CD14-positive monocyte (primary cell): ENCODE data around the gene FAM171A1. TPM values are rescaled to one million over a fixed set of nuclear protein-coding genes. Genes with fewer than 3 reads are reported as not detected.

Experiments used
- DNase-seq, 3 donors: peaks; one replicate each; pipeline ENCODE4 v3.0.0-alpha.2; 2011 to 2022
- H2AFZ ChIP-seq: 2 replicates; pipeline ENCODE4 v1.6.0; 2012; ENCODE audit warnings: mild to moderate bottlenecking, low read depth, low read length, inconsistent platforms; ENCODE audit not compliant: insufficient read depth, poor library complexity, severe bottlenecking
- H3K27ac ChIP-seq, 2 donors: 1 replicate in 1 of 2; 2 replicates in 1 of 2; pipeline ENCODE4 v1.5.1; 2012 to 2013; ENCODE audit warnings: low read length in 2 of 2, control low read depth in 1 of 2, inconsistent platforms in 1 of 2, low read depth in 1 of 2, mild to moderate bottlenecking in 1 of 2
- H3K27me3 ChIP-seq, 2 donors: one replicate each; pipeline versions ENCODE4 v1.6.0 to v1.6.1; 2011 to 2013; ENCODE audit warnings: low read length in 2 of 2; ENCODE audit not compliant: control insufficient read depth in 2 of 2, insufficient read depth in 2 of 2
- H3K36me3 ChIP-seq, 2 donors: replicated peaks in 1 of 2; 1 replicate in 1 of 2; 2 replicates in 1 of 2; pipeline versions ENCODE4 v1.5.1 to v1.6.1; 2012 to 2013; ENCODE audit warnings: low read length in 2 of 2, control low read depth in 1 of 2, inconsistent platforms in 1 of 2, mild to moderate bottlenecking in 1 of 2; ENCODE audit not compliant: insufficient read depth in 2 of 2, control insufficient read depth in 1 of 2
- H3K4me1 ChIP-seq, 2 donors: 1 replicate in 1 of 2; 2 replicates in 1 of 2; pipeline versions ENCODE4 v1.5.1 to v1.6.1; 2012 to 2013; ENCODE audit warnings: low read length in 2 of 2, control low read depth in 1 of 2, inconsistent platforms in 1 of 2, mild to moderate bottlenecking in 1 of 2, moderate library complexity in 1 of 2; ENCODE audit not compliant: insufficient read depth in 2 of 2, control insufficient read depth in 1 of 2
- H3K4me2 ChIP-seq: replicated peaks from 2 replicates; pipeline ENCODE3; 2012; ENCODE audit warnings: low read length, moderate library complexity, mild to moderate bottlenecking; ENCODE audit not compliant: poor library complexity, severe bottlenecking; ENCODE audit errors: extremely low read depth
- H3K4me3 ChIP-seq, 3 experiments: fragments of 200-600 bp in 1 of 3; sonication (generic) in 1 of 3; replicated peaks in 1 of 3; 1 replicate in 2 of 3; 2 replicates in 1 of 3; pipeline ENCODE4 v1.5.1; 2011 to 2013; ENCODE audit warnings: low read length in 3 of 3, mild to moderate bottlenecking in 3 of 3, control low read depth in 2 of 3, low read depth in 2 of 3, inconsistent platforms in 1 of 3, moderate library complexity in 1 of 3
- H3K79me2 ChIP-seq: 2 replicates; pipeline ENCODE4 v1.6.0; 2012; ENCODE audit warnings: mild to moderate bottlenecking, control low read depth, inconsistent platforms, low read length, moderate library complexity; ENCODE audit not compliant: insufficient read depth
- H3K9ac ChIP-seq: 2 replicates; pipeline ENCODE4 v1.6.0; 2017; ENCODE audit warnings: low read length, mild to moderate bottlenecking; ENCODE audit not compliant: insufficient read depth, poor library complexity, severe bottlenecking
- H3K9me3 ChIP-seq, 2 donors: replicated peaks in 1 of 2; 1 replicate in 1 of 2; 2 replicates in 1 of 2; pipeline versions ENCODE4 v1.5.1 to v1.6.1; 2012 to 2013; ENCODE audit warnings: low read length in 2 of 2, control low read depth in 1 of 2; ENCODE audit not compliant: control insufficient read depth in 1 of 2, insufficient read depth in 1 of 2
- H4K20me1 ChIP-seq: 2 replicates; pipeline ENCODE4 v1.6.0; 2012; ENCODE audit warnings: mild to moderate bottlenecking, low read length, control low read depth, moderate library complexity; ENCODE audit not compliant: insufficient read depth
- H3K27ac Mint-ChIP-seq, 7 donors: one replicate each; pipeline ENCODE4 v1.8.0; 2020; ENCODE audit warnings: mild to moderate bottlenecking in 7 of 7, mixed read lengths in 7 of 7, moderate library complexity in 6 of 7, inconsistent platforms in 2 of 7
- H3K27me3 Mint-ChIP-seq, 3 donors: one replicate each; pipeline ENCODE4 v1.8.0; 2021 to 2022; ENCODE audit warnings: low read depth in 3 of 3, mild to moderate bottlenecking in 3 of 3, mixed read lengths in 3 of 3, moderate library complexity in 3 of 3, inconsistent platforms in 1 of 3
- H3K36me3 Mint-ChIP-seq, 2 donors: one replicate each; pipeline ENCODE4 v1.8.0; 2020; ENCODE audit warnings: mixed read lengths in 2 of 2, inconsistent platforms in 1 of 2, mild to moderate bottlenecking in 1 of 2
- H3K4me1 Mint-ChIP-seq: one replicate; pipeline ENCODE4 v1.8.0; 2020; ENCODE audit warnings: mild to moderate bottlenecking, mixed read lengths
- H3K4me3 Mint-ChIP-seq, 2 donors: one replicate each; pipeline ENCODE4 v1.8.0; 2020; ENCODE audit warnings: mild to moderate bottlenecking in 2 of 2, mixed read lengths in 2 of 2, moderate library complexity in 1 of 2
- H3K9me3 Mint-ChIP-seq, 7 donors: one replicate each; pipeline ENCODE4 v1.8.0; 2020 to 2022; ENCODE audit warnings: mixed read lengths in 7 of 7, mild to moderate bottlenecking in 6 of 7, moderate library complexity in 6 of 7, inconsistent platforms in 2 of 7
- CTCF ChIP-seq: fragments of 200-600 bp; IDR thresholded peaks from one replicate; pipeline ENCODE4 v1.8.0; 2022; ENCODE audit warnings: antibody characterized with exemption, mild to moderate bottlenecking
- WGBS: methylation state at CpG from one replicate; pipeline ENCODE4 v1.1.5; 2013; ENCODE audit warnings: missing lambda C conversion rate; ENCODE audit not compliant: insufficient coverage; 5-methylcytosine and 5-hydroxymethylcytosine counted together
- intact Hi-C, 2 donors: fragments of 100-400 bp; cut with micrococcal nuclease; formaldehyde crosslinking; loops; one replicate each; pipeline versions ENCODE4 v1.15.0 to v1.15.1; 2023
- polyA plus RNA-seq, 3 donors: library from polyadenylated mRNA; depleted of rRNA in 1 of 3; unstranded in 2 of 3; stranded (reverse) in 1 of 3; fragments of 300-500 nt in 2 of 3; fragments of >200 nt in 1 of 3; fragmentation: Illumina TruSeq in 2 of 3; gene quantifications; 1 replicate in 2 of 3; 2 replicates in 1 of 3; pipeline ENCODE4 v1.2.3, GENCODE V29; 2012 to 2021

FAM171A1 gene
- polyA plus RNA-seq, 3 donors = not detected

DNA sequence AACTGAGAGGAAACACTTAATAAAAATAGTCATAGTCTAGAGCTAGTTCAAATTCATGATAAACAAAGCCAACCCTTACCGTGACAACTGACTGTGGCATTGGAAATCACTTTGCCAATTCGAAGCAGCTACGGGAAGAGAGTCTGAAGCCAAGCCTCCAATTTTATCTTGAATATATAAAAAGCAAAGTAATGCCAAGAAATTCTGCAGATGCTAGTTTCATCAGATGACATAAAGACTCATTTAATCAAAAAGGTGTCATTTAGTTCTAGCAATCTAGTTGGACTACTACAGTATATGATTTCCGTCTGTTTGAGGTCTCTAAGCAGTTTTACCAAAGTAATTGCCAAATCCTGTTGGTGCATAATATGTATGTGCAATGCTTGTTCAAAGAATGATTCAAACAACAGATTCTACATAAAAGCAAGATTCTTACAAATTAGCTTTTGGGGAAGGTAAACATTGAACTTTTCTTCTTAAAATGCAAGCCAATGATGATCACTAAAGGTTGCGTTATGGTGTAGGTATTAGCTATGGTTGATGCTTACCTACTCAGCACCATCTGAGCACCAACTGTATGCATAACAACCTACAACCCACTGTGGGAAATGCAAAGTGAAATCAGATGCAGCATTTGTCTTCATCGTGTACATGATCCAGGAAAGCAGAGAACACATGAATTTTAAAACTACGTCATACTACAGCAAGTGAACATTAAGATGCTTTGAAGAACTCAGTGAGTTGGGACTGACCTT is 2.8 kb downstream of the FAM171A1 start:
- Mint-ChIP-seq H3K36me3 (peaks cover 3% of the 10 kb centered on the region in 2 donors), H3K4me1 (peaks cover 3% of the 10 kb centered on the region), H3K27ac (no peak overlapping the region), H3K4me3 (peak overlapping the region in 1 of 2 donors; percentile 40), H3K9me3 (peaks cover 0 to 9% (median 6%) of the 10 kb centered on the region in 7 donors), H3K27me3 (peaks cover 56 to 77% (median 71%) of the 10 kb centered on the region in 3 donors)
- Histone ChIP-seq H4K20me1 (no peaks in the 10 kb centered on the region), H3K79me2 (no peaks in the 10 kb centered on the region), H3K4me3 (no peak overlapping the region), H3K27me3 (peaks cover 50 to 77% of the 10 kb centered on the region in 2 donors), H3K36me3 (no peaks in the 10 kb centered on the region), H3K9me3 (peaks cover 0 to 13% of the 10 kb centered on the region in 2 donors), H3K4me2 (no peak overlapping the region), H3K4me1 (no peaks in the 10 kb centered on the region), H3K27ac (no peak overlapping the region), H3K9ac (no peak overlapping the region), H2AFZ (no peak overlapping the region)
- intact Hi-C loops = no loop called here
- WGBS = no CpG with 5 or more reads among the region's 7 CpGs
- TF ChIP-seq CTCF = no peak
- DNase-seq = no peak

DNA sequence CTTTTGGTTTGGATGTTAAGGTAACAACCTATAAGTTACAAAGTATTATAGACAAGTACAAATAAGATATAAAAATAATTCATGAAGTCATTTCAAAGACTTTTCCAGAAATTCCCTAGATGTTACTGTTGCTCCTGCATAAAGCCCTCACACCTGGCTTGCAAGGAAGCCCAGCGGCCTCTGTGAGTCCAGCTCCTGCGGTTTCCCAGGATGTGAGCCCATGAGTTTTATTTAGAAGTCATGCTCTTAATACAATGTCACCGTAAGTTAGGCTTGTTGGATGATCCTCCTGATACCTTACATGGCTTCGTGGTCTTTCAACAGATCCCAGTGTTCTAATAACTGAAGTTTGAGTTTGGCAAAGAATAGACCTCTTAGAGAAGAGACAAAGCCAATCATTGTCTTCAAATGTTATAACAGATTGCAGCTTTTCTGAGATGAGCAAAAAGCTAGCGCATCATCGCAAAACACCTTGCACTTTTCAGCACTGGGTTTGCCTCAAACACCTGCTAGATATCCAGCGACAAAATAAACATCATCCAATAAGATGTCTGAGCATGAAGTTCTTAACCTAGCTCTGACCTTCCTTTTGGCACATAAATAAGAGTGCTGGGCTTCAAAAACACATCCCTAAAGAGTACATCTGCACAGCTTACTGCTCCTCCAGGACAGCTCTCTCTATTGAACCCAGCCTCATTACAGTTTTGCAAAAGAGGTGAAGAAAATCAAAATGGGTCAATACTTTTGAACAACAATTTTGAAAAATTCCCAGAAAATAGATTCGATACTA is 3.6 kb downstream of the FAM171A1 start:
- Histone ChIP-seq H3K27ac (no peak overlapping the region), H3K79me2 (no peaks in the 10 kb centered on the region), H3K9me3 (peaks cover 0 to 13% of the 10 kb centered on the region in 2 donors)

More for the DNA sequence above, 3.6 kb downstream of the FAM171A1 start:
- WGBS = 98% methylated on average over 4 of the region's 8 CpGs
- Histone ChIP-seq H2AFZ (no peak overlapping the region), H3K9ac (no peak overlapping the region), H4K20me1 (no peaks in the 10 kb centered on the region), H3K4me2 (no peak overlapping the region), H3K4me1 (no peaks in the 10 kb centered on the region), H3K27me3 (peaks cover 45 to 74% of the 10 kb centered on the region in 2 donors), H3K4me3 (no peak overlapping the region), H3K36me3 (no peaks in the 10 kb centered on the region)
- Mint-ChIP-seq H3K4me1 (peaks cover 3% of the 10 kb centered on the region), H3K9me3 (peaks cover 0 to 9% (median 6%) of the 10 kb centered on the region in 7 donors), H3K27me3 (peaks cover 49 to 76% (median 63%) of the 10 kb centered on the region in 3 donors), H3K27ac (no peak overlapping the region), H3K4me3 (peak overlapping the region in 1 of 2 donors; percentile 62), H3K36me3 (peaks cover 0 to 3% of the 10 kb centered on the region in 2 donors)
- DNase-seq = no peak
- no peak for TF ChIP-seq CTCF
- intact Hi-C loops = no loop called here
